ENCODE results near the gene NFKBIB.

NFKBIB gene

GRCh38 chr19:38900202-38900629 is 447 bp downstream of the NFKBIB start:
- TF ChIP-seq TAF1 (IDR thresholded peaks at IDR 0.05; ENCODE audit: borderline replicate concordance, insufficient read depth, low read length), result no peak
- no peak for TF ChIP-seq SIN3A (IDR thresholded peaks at IDR 0.05; ENCODE audit: borderline replicate concordance, insufficient read depth, low read length)
- no peak for TF ChIP-seq REST (IDR thresholded peaks at IDR 0.05; ENCODE audit: insufficient read depth in 1 of 2, low read depth in 2 of 2, low read length in 2 of 2)
- TF ChIP-seq POLR2AphosphoS5 (IDR thresholded peaks at IDR 0.05; ENCODE audit: low read depth, low read length), result no peak
- TF ChIP-seq FOXP2 (optimal IDR thresholded peaks at IDR 0.05; ENCODE audit: borderline replicate concordance, extremely low read depth, extremely low read length, insufficient read depth), result no peak

- no peak for TF ChIP-seq FOXP2 (optimal IDR thresholded peaks at IDR 0.05; ENCODE audit: borderline replicate concordance, extremely low read depth, extremely low read length, insufficient read depth)
- TF ChIP-seq SIN3A (IDR thresholded peaks at IDR 0.05; ENCODE audit: borderline replicate concordance, insufficient read depth, low read length), result no peak
- TF ChIP-seq TAF1 (IDR thresholded peaks at IDR 0.05; ENCODE audit: borderline replicate concordance, insufficient read depth, low read length), result no peak
- TF ChIP-seq POLR2AphosphoS5 (IDR thresholded peaks at IDR 0.05; ENCODE audit: low read depth, low read length), result no peak
- TF ChIP-seq REST (IDR thresholded peaks at IDR 0.05; ENCODE audit: insufficient read depth in 1 of 2, low read depth in 2 of 2, low read length in 2 of 2), result no peak
Observed at GRCh38 chr19:38900743-38901190, 998 bp downstream of the NFKBIB start.

- TF ChIP-seq TAF1 (IDR thresholded peaks at IDR 0.05; ENCODE audit: borderline replicate concordance, insufficient read depth, low read length) (no peak), REST (IDR thresholded peaks at IDR 0.05; ENCODE audit: insufficient read depth in 1 of 2, low read depth in 2 of 2, low read length in 2 of 2) (no peak), SIN3A (IDR thresholded peaks at IDR 0.05; ENCODE audit: borderline replicate concordance, insufficient read depth, low read length) (no peak), FOXP2 (optimal IDR thresholded peaks at IDR 0.05; ENCODE audit: borderline replicate concordance, extremely low read depth, extremely low read length, insufficient read depth) (no peak), POLR2AphosphoS5 (IDR thresholded peaks at IDR 0.05; ENCODE audit: low read depth, low read length) (no peak)
Observed at GRCh38 chr19:38901683-38902082, 1.9 kb downstream of the NFKBIB start.

- no peak for TF ChIP-seq TAF1 (IDR thresholded peaks at IDR 0.05; ENCODE audit: borderline replicate concordance, insufficient read depth, low read length)
- TF ChIP-seq SIN3A (IDR thresholded peaks at IDR 0.05; ENCODE audit: borderline replicate concordance, insufficient read depth, low read length), result no peak
- TF ChIP-seq REST (IDR thresholded peaks at IDR 0.05; ENCODE audit: insufficient read depth in 1 of 2, low read depth in 2 of 2, low read length in 2 of 2), result no peak
- TF ChIP-seq POLR2AphosphoS5 (IDR thresholded peaks at IDR 0.05; ENCODE audit: low read depth, low read length), result no peak
- TF ChIP-seq FOXP2 (optimal IDR thresholded peaks at IDR 0.05; ENCODE audit: borderline replicate concordance, extremely low read depth, extremely low read length, insufficient read depth), result no peak
Observed at GRCh38 chr19:38904581-38905539, 5.1 kb downstream of the NFKBIB start.
